NCI-H128 (cell line): ENCODE data around the gene SUN2.

Source experiments
- DNase-seq: peaks from one replicate; lab custom pipeline; 2025; ENCODE audit not compliant: unreplicated experiment; lab: John Stamatoyannopoulos, UW

SUN2 gene

GRCh38 chr22:38699143-38699542 lies 56.7 kb downstream of the SUN2 start:
- no peak for DNase-seq

GRCh38 chr22:38698407-38699094 lies 57.2 kb downstream of the SUN2 start:
- DNase-seq, result no peak

- DNase-seq, result no peak
Measured at GRCh38 chr22:38697425-38698089, 58.2 kb downstream of the SUN2 start.

GRCh38 chr22:38696606-38697424 lies 59.0 kb downstream of the SUN2 start:
- no peak for DNase-seq

- DNase-seq, result no peak
Measured at GRCh38 chr22:38694940-38695339, 60.9 kb downstream of the SUN2 start.

GRCh38 chr22:38694049-38694448 lies 61.7 kb downstream of the SUN2 start:
- DNase-seq, result no peak

- DNase-seq, result no peak
Measured at GRCh38 chr22:38689651-38690050, 66.1 kb downstream of the SUN2 start.

- DNase-seq, result no peak
Measured at GRCh38 chr22:38685761-38686160, 70.0 kb downstream of the SUN2 start.

GRCh38 chr22:38684895-38685294 lies 70.9 kb downstream of the SUN2 start:
- DNase-seq, result no peak
